Activated CD4-positive, alpha-beta T cell treated with anti-CD3 and anti-CD28 coated beads, Interleukin-2, amount 50 U/mL, for 48 hours (primary cell): ENCODE measurements around the gene MRFAP1L1.
"Not testable (repeated sequence)": the region's sequence is repeated elsewhere in the genome, so short reads cannot be mapped to it uniquely, and the experiment has no call there.

Experiments
- DNase-seq, 2 experiments: peaks; one replicate each; pipeline ENCODE4 v3.0.0-alpha.2; 2020

MRFAP1L1 gene

GRCh38 chr4:6709230-6710114 lies at the start of gene MRFAP1L1:
TSS of gene MRFAP1L1 (minus strand) at chr4:6709865. CDS start at chr4:6709629, 236 bp downstream.
- DNase-seq, result peak; percentile 96 to 97

DNA sequence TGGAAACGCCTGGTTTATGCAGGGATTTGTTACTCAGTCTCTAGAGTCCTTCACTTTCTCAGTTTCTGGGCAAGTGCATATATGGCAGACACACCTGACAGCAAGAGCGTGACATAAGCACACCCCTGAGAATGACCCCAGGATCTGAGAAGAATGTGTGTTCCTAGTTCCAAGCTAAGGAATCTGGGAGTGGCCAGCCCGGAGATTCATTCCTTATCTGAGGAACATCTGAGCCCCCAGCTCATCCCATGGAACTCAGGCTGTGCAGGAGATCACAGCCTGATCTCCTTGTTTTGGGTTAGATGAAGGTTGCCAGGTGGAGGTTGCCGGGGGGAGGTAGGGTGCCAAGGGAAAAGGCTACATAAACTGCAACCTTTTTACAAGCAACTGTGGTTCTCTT lies 49.1 kb upstream of the MRFAP1L1 start:
- no peak for DNase-seq

GRCh38 chr4:6756345-6756744 lies 46.7 kb upstream of the MRFAP1L1 start:
- not testable (repeated sequence) for DNase-seq

DNA sequence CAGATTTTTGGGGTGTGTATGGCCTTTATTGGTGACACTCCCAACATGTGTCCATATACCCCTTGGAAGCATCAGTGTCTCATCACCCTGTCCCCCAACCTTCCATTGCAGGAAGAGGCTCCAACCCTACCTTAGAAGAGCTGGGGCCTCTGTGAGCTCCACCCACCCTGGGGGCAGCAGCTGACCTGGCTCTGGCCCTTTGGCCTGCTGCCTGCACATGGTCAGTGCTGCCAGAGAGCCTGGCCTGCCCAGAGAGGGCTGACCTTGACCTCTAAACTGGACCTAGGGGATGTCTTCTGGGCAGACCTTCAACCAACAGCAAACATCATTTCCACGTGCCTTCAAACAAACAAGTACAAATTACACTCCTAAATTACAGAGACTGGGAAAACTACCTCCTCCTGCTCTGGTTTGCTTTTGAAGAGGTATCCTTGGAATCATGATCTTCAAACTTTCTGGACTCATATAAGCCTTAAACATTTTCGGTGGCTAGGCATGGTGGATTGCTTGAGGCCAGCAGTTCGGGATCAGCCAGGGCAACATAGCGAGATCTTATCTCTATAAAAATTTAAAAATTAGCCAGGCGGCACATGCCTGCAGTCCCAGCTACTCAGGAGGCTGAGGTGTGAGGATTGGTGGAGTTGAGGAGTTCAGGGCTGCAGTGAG lies 45.6 kb upstream of the MRFAP1L1 start:
- DNase-seq, result no peak

DNA sequence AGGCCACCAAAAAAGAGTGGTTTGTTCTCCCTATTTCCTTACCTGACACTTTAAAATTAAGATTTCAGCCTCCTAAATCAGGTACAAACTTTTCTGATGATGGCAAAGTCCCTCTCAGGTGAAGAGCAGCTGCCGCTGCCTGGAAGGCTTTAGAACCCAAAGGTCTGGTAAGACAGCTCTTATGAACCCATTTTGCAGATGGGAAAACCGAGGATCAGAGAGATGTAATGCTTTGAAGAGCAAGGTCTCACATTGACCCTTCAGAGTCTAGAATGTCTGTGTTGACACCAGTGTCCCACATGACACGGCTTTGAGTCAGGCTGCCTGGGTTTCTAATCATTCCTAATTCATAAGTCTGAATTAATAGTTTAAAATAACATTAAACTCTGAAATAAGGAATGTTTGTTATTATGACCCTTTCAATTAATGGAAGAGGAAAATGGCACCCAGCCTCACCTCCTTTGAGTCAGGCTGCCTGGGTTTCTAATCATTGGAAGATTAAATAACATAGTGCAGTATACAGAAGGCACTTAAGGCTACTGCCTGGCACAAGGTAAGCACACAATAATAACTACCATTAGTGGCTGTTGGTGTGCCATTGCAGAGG lies 44.9 kb upstream of the MRFAP1L1 start:
- no peak for DNase-seq

DNA sequence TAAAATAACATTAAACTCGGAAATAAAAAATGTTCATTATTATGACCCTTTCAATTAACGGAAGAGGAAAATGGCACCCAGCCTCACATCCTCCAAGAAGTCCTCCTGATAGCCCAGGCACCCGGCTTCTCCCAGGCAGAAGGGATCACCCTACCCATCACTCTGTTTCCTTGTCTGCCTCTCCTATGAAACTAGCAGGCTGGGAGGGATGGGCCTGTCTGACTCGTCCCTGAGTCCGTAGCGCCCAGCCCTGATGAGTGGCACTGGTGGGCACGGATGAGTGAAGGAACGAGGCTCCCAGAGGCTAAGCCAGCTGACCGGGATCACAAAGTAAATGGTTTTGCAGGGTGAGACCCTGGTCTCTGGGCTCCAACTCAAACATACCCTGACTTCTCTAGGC lies 44.2 kb upstream of the MRFAP1L1 start:
- DNase-seq, result no peak

- no peak for DNase-seq
Observed at GRCh38 chr4:6753103-6753560, 43.5 kb upstream of the MRFAP1L1 start.

DNA sequence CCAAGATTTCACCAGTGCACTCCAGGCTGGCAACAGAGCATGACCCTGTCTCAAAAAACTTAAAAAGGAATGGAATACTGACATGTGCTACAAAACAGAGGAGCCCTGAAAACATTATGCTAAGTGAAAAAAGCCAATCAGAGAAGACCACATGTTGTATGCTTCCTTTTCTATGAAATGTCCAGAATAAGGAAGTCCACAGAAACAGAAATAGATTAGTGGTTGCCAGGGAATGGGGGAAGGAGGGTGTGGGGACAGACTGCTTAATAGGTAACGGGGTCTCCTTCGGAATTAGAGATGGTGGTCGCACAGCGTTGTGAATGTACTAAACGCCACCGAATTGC lies 42.8 kb upstream of the MRFAP1L1 start:
- no peak for DNase-seq

GRCh38 chr4:6751611-6752485 lies 42.2 kb upstream of the MRFAP1L1 start:
- DNase-seq, result no peak

DNA sequence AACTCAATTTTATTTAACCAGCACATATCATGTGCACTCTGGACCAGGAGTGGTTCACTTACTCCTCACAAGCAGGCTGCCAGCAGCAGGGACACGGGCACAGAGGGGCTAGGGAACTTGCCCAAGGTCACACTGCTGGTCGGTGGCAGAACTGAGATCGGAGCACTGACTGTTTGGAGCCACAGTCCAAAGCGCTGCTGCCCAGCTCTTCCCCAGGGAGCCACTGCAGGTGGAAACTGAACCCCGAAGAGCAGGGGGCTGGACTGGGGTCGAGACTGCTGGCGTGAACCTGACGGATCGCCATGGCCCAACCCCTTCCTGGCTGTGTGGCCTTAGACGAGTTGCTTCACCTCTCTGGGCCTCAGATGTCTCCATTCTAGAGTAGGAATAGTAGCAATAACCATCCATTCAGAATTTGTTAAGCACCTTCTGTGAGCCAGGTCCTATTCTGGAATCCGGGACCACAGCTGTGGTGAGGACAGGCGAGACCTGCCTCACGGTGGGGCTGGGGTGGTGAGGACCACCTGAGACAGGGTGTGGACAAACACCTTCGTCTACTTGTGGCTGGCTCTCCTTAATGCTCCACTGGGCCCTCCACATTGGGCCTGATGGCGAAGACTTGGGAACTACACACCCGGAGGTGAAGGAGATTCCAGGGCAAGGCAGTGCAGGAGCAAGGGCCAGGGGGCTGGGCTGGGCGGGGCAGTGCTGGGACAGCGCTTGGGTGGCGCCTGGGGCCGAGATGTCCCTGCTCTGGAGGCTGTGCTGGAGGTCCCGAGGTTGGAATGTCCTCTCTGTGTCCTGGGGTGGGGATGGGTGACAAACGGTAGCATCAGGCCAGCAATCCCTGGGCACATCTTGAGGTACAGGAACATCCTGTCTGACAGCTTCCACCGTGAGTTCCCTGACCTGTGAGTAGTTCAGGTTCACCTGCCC lies 40.9 kb upstream of the MRFAP1L1 start:
- DNase-seq, result no peak

- DNase-seq, result no peak
Observed at GRCh38 chr4:6749340-6750171, 39.9 kb upstream of the MRFAP1L1 start.

DNA sequence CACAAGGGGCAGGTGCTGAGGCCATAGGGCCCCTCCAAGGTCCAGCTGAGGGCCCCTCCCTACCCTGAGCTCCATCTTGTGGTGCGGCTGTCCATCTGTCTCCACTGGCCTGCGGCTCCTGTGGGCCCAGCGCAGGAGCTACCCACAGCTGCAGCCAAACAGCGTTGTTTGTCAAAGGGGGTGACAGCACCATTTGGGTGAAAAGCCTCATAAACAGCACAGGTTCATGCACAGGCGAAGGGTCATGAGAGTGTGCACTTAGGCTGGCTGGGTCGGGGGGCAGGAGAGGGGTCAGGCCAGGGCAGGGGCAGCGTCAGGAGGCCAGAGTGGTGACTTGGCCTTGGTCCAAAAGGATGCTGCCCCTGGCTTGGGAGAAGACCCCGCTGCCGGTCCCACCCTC lies 38.6 kb upstream of the MRFAP1L1 start:
- DNase-seq, result no peak

GRCh38 chr4:6747294-6748051 lies 37.8 kb upstream of the MRFAP1L1 start:
- no peak for DNase-seq

DNA sequence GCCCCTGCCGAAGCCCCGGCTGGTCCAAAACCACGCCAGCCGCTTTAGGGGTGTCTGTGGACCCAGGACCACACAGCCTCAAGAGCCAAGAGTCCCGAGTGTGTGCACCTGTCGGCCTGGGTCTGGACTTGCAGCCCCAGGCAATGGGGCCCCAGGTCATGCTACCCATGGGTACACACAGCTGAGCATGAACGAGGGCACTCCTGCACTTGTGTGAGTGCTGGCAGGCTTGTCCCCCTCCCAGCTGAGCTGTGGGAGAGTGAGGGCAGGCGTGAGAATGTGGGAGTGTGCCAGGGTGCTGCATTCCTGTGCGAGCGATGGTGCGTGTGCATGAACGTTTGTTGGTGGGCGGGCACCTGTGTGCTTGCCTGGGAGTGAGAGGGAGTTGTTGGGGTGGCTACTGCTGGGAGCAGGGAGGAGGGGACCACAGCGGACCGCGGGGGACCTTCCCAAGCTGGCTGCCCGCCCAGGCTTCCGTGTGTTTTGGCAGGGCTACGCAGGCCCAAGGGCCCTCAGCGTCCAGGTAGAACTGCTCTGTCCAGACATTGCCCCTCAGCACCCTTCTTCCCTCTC lies 37.1 kb upstream of the MRFAP1L1 start:
- DNase-seq, result no peak

DNA sequence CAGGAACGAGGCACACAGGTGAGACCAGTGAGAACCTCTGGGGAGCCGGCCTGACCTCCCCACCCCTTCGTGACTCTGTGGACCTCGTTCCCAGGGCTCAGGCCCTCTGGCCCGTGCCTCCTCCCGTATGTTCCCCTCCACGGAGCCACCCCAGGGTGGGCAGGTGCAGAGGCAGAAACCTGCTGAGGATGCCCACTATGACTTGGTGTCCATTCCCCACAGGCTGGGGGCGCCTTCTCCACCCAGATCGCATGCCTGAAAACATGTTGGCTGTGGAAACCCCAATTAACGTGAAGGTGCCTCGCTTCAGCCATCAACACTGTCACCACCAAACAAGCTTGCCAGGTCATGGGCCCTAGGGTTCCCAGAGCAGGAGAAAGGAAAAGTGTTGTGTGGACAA lies 33.3 kb upstream of the MRFAP1L1 start:
- DNase-seq, result no peak

DNA sequence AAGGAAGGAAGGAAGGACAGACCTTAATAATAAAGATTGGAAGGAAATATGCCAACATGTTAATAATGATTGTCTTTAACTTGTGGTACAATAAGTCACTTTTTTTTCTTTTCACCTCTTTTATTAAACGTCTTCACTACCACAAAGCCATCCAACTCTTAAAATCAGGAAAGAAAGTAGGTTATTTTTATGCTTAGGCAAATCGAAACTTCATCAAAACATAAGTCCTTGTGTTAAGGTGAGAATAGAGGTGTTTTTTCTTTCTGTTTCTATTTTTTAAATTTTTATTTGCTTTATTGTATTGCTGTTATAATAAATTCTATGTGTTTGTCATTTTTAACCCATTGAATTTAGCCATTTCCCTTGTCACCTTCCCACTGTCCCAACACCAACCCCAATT lies 32.8 kb upstream of the MRFAP1L1 start:
- DNase-seq, result no peak

DNA sequence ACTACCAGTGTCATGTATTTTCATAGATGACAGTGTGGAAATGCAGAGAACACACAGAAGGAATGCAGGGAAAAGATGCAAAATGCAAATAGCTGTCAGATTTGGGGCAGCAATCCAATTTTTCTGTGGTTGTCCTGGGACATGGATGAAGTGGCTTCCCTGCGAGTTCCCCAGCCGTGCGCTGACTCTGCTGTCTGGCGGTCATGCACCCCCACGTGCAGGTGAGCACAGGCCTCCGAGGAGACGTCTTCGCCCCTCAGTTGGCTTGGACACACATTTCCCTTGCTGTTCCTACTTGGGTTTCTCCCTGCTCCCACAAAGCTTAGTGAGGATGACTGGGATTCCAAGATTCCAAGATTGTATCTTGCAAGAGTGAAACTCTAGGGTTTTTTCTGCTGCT lies 30.7 kb upstream of the MRFAP1L1 start:
- DNase-seq, result no peak

GRCh38 chr4:6739920-6740319 lies 30.3 kb upstream of the MRFAP1L1 start:
- DNase-seq, result no peak

GRCh38 chr4:6734165-6734786 lies 24.6 kb upstream of the MRFAP1L1 start:
- DNase-seq, result no peak
